ES-I3 (cell line): ENCODE data around the gene ZMYND10.
A peak's percentile ranks its signal among the peaks of the same experiment; 100 is the strongest.

Experiments
- H3K36me3 ChIP-seq: 2 replicates; pipeline ENCODE4 v1.6.1; 2013; ENCODE audit warnings: mild to moderate bottlenecking, low read length, control low read depth, moderate library complexity; ENCODE audit not compliant: insufficient read depth
- H3K4me1 ChIP-seq: 2 replicates; pipeline ENCODE4 v1.6.1; 2013; ENCODE audit warnings: mild to moderate bottlenecking, control low read depth, low read length; ENCODE audit not compliant: insufficient read depth
- H3K9ac ChIP-seq: 2 replicates; pipeline ENCODE4 v1.6.1; 2013; ENCODE audit warnings: low read depth, mild to moderate bottlenecking, low read length, moderate library complexity
- H3K9me3 ChIP-seq: 2 replicates; pipeline ENCODE4 v1.6.1; 2013; ENCODE audit warnings: mild to moderate bottlenecking, low read length, moderate library complexity; ENCODE audit not compliant: control insufficient read depth, insufficient read depth

The ZMYND10 gene

DNA sequence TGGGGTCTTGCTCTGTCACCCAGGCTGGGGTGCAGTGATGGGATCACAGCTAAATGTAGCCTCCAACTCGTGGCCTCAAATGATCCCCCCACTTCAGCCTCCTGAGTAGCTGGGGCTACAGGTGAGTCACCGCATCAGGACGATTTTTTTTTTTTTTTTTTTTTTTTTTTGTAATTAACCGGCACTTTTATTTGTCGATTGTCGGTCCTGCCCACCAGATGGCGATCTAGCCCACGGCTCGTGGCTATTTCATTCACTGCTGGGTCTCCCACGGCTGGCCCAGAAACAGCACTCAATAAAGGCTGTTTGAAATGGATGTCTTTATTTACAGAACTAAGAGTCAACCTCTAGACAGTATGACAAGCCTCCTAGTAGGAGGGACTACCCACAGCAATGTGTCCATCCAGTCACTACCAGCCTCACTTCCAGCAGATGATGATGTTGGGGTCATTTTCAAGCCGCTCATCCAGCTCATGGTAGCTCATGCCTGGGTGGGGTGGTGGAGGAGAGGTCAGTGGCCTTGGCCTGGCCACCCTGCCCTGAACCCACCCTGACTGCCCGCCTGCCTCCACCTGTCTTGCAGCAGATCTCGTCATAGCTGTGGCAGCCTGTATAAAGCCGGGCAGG is 1.8 kb upstream of the ZMYND10 start:
- Histone ChIP-seq H3K9ac (no peak overlapping the region), H3K4me1 (no peaks in the 10 kb centered on the region), H3K36me3 (no peaks in the 10 kb centered on the region), H3K9me3 (no peaks in the 10 kb centered on the region)

DNA sequence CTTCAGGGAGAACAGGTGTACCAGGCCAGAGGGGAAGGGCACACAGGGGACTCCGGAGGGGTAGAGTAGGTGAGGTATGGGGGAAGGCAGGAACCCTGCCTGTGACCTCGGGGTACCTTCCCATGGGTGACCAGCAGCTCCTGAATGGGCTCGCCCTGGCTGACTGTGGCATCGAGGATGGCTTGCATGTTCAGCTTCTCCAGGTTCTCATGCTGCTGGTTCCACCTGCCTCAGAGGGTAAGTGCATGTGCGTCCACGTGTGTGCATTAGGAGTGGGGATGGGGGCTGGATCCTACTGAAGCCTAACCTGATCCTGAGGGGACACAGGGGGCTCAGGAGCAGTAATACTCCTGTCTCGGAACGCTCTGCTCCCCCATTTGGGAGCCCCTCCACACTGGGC is 524 bp downstream of the ZMYND10 start:
- peak overlapping the region; percentile 58; the same call in 1 of the 2 replicates for H3K9ac ChIP-seq
- H3K9me3 ChIP-seq = no peaks in the 10 kb centered on the region
- no peaks in the 10 kb centered on the region for H3K36me3 ChIP-seq
- no peaks in the 10 kb centered on the region for H3K4me1 ChIP-seq

DNA sequence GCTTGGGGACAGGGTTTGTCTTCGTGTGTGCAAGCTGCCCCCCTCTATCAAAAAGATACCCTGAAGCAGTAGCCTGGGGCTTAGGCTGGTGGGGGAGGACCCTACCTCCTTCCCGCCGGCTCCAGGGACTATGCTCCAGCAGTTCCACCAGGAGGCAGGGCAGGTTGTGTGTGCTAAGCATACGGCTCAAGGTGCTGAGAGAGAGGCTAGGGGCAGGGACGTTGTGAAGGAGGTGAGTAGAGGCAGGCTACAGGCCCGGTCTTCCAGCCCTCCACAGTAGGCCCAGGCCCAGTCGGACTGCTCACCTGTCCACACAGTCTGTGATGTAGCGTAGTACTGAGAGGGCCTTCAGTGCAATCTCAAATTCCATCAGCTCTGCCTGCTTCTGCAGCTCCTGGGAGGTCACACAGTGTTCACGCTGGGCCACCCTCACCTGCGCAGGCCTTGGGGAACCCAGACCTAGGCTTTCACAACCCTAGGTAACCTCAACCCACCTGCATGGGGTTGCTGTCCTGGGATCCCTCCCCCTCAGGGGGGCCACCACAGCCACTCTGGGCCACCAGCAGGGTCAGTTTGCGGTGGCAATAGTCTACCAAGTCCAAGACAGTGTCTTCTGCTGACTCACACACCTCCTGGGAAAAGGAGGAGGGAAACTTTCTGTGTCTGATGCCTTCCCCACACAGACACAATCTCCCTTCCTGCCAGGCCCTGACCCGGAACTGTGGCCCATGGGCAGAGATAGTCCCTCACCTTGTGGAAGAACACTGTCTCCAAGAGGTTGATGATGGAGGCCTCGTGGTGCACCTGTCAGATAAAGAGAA is 2.5 kb downstream of the ZMYND10 start:
- H3K9me3 ChIP-seq = no peaks in the 10 kb centered on the region
- H3K36me3 ChIP-seq = no peaks in the 10 kb centered on the region
- no peak overlapping the region for H3K9ac ChIP-seq
- H3K4me1 ChIP-seq = peaks cover 5% of the 10 kb centered on the region

DNA sequence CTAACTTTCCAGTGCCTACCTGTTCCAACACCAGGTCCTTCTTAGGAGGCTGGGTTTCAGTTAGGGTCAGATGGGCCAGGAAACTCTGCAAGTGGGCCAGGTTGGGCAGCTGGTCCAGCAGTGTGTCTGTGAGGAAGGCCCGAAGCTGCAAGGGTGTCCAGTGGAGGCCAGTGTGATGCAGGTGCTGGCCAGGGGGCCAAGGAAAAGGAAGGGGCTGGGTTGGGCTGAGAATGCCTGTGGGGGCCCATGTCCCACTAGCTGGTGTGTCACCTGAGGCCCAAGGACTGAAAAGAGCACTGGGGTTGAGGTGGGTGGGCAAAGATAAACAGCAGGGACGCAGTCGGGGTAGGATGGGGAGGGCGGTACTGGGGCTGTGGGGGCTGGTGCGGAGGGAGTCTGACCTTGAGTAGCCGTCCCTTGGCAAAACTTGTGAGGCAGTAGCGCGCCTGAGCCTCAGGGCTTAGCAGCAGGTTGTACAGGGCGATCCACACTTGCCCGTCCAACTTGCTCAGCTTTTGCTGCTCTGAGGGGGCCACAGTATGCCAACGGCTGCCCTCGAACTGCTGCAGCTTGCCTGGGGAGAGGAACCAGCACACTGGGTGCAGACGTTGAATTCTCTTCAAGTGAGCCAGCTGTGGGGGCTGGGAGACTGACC is 3.4 kb downstream of the ZMYND10 start:
- no peak overlapping the region for H3K9ac ChIP-seq
- H3K36me3 ChIP-seq = no peaks in the 10 kb centered on the region
- H3K4me1 ChIP-seq = peaks cover 5% of the 10 kb centered on the region

DNA sequence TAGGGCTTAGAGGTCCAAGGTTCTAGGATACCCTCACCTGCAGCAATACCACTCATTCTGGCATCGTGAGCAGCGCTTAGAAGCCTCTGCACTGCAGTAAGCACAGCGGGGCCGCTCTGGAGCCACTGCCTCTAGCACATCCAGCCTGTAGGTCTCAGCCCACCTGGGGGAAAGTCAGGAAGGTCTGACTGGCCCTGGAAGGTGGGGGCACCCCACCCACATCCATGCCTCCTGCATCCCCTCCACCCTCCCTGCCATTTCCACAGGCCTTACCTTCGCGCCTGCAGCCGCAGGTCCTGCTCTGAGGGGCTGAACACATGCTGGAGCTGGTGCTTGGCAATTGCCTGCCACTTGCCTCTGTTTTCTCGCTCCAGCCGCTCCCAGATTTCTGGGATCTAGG is 4.0 kb downstream of the ZMYND10 start:
- Histone ChIP-seq H3K9me3 (no peaks in the 10 kb centered on the region), H3K36me3 (no peaks in the 10 kb centered on the region), H3K9ac (no peak overlapping the region), H3K4me1 (peaks cover 5% of the 10 kb centered on the region)

More for the DNA sequence above, 3.4 kb downstream of the ZMYND10 start:
- no peaks in the 10 kb centered on the region for H3K9me3 ChIP-seq

DNA sequence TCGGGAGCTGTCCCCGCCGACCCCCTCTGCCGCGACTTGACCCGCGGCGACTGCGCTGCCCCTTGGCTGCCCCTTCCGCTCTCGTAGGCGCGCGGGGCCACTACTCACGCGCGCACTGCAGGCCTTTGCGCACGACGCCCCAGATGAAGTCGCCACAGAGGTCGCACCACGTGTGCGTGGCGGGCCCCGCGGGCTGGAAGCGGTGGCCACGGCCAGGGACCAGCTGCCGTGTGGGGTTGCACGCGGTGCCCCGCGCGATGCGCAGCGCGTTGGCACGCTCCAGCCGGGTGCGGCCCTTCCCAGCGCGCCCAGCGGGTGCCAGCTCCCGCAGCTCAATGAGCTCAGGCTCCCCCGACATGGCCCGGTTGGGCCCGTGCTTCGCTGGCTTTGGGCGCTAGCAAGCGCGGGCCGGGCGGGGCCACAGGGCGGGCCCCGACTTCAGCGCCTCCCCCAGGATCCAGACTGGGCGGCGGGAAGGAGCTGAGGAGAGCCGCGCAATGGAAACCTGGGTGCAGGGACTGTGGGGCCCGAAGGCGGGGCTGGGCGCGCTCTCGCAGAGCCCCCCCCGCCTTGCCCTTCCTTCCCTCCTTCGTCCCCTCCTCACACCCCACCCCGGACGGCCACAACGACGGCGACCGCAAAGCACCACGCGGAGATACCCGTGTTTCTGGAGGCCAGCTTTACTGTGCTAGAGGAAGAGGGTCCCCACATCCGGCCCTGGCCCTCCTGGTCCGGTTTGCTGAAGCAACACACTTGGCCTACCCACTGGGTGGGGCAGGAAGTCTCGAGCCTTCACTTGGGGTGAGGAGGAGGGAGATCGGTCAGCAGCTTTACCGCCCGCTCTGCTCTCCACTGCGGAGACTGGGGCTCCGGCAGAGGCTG is 4.8 kb downstream of the ZMYND10 start, which contains the start of gene RASSF1:
Gene RASSF1 (minus strand): TSS at position 389 of the 882 bp plus-strand sequence. CDS start 31 bp downstream, at position 358.
- H3K4me1 ChIP-seq = peaks cover 5% of the 10 kb centered on the region
- no peaks in the 10 kb centered on the region for H3K36me3 ChIP-seq
- H3K9ac ChIP-seq = peak within 1 kb of the TSS; percentile 65
- H3K9me3 ChIP-seq = no peaks in the 10 kb centered on the region

DNA sequence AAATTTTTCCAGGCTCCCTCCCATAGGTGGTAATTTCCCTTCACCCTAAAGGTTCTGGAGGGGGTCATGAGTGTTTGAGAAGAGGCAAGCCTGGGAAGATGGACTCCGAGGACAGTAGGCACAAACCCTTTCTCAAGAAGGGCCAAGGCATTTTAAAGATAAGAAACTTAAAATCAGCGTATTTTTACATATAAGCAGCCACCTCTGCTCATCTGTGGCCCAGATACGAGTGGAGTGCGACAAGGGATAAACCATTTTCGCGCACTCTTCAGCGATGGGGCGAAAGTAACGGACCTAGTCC is 5.4 kb downstream of the ZMYND10 start:
- peaks cover 5% of the 10 kb centered on the region for H3K4me1 ChIP-seq
- no peaks in the 10 kb centered on the region for H3K9me3 ChIP-seq
- no peaks in the 10 kb centered on the region for H3K36me3 ChIP-seq
- peak overlapping the region; percentile 65; the same call in 1 of the 2 replicates for H3K9ac ChIP-seq

DNA sequence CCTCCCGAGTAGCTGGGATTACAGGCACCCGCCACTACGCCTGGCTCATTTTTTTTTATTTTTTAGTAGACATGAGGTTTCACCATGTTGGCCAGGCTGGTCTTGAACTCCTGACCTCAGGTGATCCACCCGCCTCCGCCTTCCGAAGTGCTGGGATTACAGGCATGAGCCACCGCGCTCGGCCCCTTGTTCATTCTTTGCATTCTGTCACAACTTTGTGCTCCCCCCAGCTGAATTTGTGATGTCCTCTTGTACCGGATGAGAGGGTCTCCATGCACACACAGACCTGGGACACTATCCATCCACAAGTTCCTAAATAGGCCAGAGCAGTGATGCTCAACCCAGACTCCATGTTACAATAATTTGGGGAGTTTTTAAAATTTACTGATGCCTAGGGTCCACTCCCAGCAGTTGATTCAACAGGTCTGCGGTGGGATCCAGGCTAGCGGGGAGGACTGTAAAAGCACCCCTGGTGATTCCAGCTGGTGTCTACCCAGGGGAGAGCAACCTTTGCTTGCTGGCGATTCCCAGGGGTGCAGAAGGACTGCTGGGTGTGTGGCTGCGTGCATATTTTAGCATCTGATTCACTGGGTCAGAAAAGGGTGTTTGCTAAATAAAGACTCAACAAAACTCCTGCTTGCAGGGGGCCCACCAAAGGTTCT is 5.9 kb downstream of the ZMYND10 start:
- Histone ChIP-seq H3K9me3 (no peaks in the 10 kb centered on the region), H3K9ac (peak overlapping the region; percentile 65; the same call in 1 of the 2 replicates), H3K36me3 (no peaks in the 10 kb centered on the region), H3K4me1 (peaks cover 5% of the 10 kb centered on the region)

DNA sequence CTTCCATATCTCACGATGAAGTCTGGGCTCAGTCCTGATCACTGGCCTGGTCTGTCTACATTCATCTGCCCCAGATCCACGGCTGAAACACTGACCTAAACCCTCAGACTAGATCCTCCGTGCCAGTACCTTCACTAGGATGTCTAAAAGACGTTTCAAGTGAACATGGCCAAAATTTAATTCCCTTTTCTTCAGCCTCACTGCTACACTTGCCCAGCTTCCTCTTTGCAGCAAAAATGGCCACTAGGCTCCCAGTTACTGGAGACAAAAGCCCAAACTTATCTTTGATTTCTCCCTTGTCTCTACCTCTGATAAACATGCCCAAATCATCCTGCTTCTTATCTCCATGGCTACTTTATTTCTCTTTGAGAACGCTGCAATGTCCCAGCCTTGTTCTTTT is 6.6 kb downstream of the ZMYND10 start:
- Histone ChIP-seq H3K9me3 (no peaks in the 10 kb centered on the region), H3K4me1 (peaks cover 5% of the 10 kb centered on the region), H3K36me3 (peaks cover 2% of the 10 kb centered on the region; the same call in 1 of the 2 replicates), H3K9ac (no peak overlapping the region)

DNA sequence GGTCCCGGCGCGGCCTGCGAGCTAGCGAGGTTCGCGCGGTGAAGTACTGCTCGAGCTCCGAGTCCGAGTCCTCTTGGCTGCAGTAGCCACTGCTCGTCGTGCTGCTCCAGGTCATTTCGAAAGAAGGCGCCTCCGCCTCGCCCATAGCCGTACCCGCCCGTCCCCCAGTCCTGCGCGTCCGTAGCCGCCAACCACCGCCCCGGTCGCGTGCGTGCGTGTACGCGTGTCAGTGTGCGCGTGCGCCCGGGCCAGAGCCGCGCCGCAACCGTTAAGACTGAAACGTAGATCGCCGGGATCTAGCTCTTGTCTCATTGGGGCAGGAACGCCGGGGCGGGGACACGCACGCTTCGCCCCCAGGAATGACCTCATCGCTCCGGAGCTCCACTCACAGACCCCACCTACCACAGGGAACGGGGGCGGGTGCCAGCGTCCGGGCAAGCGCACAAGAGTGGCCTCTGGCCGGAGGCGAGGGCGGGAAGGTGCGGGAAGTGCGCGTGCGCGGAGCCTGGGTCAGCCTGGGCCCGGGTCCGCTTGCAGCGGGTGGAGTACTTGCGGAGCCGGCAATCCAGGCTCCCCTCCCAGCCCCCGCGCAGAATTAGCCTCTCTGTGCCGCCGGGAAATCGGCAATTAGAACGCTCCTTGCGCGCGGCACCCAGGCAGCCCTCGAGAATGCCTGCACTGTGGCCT is 8.2 kb downstream of the ZMYND10 start:
- no peaks in the 10 kb centered on the region for H3K9me3 ChIP-seq
- H3K9ac ChIP-seq = peak overlapping the region; percentile 87
- peaks cover 4% of the 10 kb centered on the region for H3K36me3 ChIP-seq
- peaks cover 5% of the 10 kb centered on the region for H3K4me1 ChIP-seq

DNA sequence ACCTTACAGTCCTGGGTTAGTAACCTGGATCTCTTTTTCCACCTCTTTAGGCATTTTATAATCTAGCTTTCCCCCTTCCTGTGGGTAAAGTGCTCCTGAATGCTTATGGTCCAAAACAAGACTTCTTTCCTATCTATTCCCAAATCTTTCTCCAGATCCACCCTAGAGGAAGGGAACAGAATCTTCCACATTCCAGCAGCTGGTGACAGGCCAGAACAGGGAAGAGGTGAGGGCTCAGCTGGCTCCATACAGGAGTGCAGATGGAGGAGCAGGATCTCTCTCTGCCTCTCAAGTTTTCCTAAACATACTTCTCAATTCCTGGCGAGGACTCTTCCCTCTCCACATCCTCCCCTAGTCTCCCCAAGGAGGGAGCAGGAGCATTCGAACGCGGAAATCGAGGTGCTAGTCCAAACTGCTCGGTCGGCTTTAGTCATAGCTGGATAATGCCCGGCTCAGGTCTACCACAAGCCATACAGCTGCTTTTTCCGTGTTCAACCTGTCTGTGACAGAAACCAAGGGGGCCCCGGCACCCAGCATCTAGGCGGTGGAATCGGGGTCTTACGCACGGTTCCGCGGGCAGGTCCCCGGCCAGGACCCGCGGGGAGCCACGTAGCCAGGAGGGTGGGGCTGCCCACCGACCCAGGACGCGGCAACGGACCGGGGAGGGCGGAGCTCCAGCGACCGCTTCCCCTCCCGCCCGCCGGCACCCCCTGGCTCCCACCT is 8.9 kb downstream of the ZMYND10 start:
- peak overlapping the region; percentile 87 for H3K9ac ChIP-seq
- peaks cover 4% of the 10 kb centered on the region for H3K36me3 ChIP-seq
- no peaks in the 10 kb centered on the region for H3K9me3 ChIP-seq
- H3K4me1 ChIP-seq = peaks cover 5% of the 10 kb centered on the region

DNA sequence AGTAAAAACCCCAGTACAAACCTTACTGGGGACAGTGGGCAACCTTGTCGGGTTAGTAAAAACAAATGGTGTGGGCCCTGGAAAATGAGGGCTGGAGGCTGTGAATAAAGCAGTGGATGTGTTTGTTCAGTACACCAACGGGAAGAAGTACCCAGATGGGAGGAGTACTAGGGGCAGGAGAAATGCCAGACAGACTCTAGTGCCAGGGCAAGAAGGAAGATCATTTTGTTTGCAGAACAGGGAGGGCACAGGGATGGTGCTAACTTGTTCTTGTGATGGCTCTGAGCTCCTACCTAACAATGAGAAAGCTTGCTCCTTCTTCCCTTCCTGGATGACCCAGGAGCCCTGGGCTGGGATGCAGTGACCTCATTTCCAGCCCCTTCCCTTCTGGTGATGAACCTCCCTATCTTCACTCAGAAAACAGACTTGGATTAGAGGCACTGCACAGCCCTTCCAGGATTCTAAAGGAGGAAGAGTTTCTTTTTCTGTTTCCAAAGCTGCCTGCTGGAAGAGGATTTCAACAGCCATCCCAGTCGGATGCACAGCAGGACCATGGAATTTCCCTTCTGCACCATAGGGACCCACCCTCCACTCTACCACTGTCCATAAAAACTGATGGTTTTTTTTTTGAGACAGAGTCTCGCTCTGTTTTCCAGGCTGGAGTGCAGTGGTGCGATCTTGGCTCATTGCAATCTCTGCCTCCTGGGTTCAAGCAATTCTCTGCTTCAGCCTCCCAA is 11.0 kb downstream of the ZMYND10 start:
- Histone ChIP-seq H3K36me3 (peaks cover 4% of the 10 kb centered on the region), H3K9ac (no peak overlapping the region), H3K4me1 (peaks cover 5% of the 10 kb centered on the region), H3K9me3 (no peaks in the 10 kb centered on the region)
